Measurements from ENCODE around the gene TTC28. TPM values are rescaled to one million over a fixed set of nuclear protein-coding genes. Genes with fewer than 3 reads are reported as not detected.
"Not testable (repeated sequence)": the region's sequence is repeated elsewhere in the genome, so short reads cannot be mapped to it uniquely, and the experiment has no call there.

Gene TTC28
- total RNA-seq, 1 donor from 2014 or later, result 19.1 TPM

DNA sequence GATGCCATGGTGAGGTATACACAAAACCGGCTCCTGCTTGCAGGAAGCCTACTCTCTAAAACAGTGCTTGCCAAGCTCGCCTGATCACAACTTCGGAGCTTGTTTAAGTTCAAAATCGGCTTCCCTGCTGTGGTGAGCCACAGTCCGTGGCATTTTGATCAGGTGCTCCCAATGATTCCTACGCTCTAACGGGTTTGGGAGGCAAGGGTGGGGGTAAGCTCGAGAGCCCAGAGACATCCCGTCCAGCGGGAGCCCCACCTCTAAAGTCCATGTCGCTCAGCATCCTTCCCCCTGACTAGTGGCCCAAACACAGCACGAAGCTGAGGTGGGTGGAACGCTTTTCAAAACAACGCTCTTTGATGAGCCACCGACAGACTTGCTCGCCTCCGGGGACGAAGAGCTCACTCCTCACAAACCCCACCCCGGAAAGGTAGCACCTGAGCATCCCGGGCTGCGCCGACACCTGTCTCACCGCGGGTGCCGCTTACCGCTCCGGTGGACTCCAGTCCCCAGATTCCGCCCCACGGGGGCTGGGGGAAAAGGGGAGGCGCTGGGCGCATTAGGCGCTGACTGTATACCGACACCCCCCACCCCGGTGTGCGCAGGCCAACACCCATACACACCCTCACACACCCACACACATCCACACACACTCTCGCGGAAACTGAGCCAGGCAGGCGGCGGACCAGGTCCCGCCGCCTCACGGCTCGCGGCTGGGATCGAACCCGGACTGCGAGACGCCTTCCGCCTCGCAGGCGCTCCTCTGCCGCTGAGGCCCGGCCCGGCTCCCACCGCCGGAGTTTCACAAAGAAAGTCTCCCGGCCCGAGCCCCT lies 646 bp downstream of the TTC28 start:
- intact Hi-C loops (cut with DNase I); DNase-seq (ENCODE audit: low spot score): not testable (repeated sequence)

DNA sequence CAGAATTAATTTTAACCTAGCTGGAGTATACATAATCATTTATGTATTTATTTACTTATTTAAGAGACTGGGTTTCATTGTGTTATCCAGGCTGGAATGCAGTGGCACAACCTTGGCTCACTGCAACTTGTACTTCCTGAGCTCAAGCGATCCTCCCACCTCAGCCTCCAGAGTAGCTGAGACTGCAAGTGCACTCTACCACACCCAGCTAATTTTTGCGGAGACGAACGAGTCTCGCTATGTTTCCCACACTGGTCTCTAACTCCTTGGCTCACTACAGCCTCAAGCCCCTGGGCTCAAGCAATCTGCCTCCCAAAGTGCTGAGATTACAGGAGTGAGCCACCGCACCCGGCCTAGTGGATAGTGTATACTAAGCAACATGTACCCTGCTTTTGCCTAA lies 1.5 kb downstream of the TTC28 start:
- intact Hi-C loops (cut with DNase I); DNase-seq (ENCODE audit: low spot score): not testable (repeated sequence)

DNA sequence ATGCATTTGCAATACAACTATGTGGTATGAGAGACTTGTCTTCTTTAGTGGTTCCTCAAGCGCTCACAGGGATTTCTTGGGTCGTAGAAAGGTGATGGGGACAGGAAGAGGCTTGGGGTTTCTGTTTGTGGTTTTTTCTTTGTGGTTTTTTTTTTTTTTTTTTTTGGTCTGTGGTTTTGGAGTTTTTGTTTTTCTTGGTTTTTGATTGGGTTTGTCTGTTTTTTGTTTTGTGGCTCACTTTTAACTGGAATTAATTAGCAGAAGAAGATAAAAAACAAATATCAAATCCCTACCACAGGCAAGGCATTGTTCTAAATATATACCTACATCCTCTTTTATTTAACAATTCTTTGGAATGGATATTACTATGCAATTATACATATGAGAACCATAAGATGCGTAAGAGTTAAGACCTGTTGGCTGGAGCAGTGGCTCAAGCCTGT lies 5.5 kb downstream of the TTC28 start:
- intact Hi-C loops (cut with DNase I), result no loop called here
- DNase-seq (ENCODE audit: low spot score), result no peak

DNA sequence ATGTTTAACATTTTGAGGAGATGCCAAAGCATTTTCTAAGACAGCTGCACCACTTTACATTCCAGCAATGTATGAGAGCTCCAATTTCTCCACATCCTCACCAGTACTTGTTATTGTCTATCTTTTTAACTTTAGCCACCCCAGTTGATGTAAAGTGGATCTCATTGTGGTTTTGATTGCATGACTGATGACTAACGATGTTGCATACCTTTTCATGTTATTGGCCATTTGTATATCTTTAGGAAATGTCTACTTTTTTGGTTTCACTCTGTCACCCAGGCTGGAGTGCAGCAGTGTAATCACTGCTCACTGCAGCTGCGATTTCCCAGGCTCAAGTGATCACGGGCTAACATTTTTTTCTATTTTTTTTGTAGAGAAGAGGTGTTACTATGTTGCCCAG lies 8.9 kb downstream of the TTC28 start:
- DNase-seq (ENCODE audit: low spot score), result no peak
- intact Hi-C loops (cut with DNase I), result no loop called here

DNA sequence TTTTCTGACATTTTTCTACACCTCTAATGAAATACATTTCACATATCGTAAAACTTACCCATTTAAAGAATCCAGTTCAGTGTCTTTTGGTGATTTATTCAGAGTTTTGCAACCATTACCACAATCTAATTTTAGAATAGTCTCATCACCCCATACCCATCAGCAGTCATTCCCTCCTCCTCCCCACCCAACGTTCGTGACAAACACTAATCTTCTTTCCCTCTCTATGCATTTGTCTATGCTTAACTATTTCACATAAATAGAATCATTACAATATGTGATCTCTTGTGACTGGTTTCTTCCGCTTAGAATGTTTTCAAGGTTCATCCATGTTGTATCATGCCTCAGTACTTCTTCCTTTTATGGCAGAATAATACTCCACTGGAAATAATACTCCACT lies 9.5 kb downstream of the TTC28 start:
- intact Hi-C loops (cut with DNase I), result no loop called here

DNA sequence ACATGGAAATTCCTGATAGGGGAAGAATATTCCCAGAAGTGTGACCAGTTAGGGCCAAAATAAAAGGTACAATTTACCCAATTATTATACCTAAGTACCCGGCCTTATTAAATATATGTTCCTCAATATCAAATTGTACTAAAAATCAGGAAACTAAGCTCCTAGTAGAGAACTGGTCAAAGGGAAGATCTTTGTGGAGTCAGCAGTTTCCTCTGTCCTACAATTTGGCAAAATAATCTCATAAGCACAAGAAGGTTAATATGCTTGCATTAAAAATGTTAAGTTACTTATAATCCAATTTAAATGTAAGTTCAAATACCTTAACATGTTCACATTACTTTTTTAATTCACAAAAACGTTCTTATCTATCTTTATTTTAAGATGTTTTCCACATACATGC lies 10.3 kb downstream of the TTC28 start:
- DNase-seq (ENCODE audit: low spot score), result no peak
- intact Hi-C loops (cut with DNase I), result no loop called here

More for the DNA sequence above, 9.5 kb downstream of the TTC28 start:
- DNase-seq (ENCODE audit: low spot score), result no peak

DNA sequence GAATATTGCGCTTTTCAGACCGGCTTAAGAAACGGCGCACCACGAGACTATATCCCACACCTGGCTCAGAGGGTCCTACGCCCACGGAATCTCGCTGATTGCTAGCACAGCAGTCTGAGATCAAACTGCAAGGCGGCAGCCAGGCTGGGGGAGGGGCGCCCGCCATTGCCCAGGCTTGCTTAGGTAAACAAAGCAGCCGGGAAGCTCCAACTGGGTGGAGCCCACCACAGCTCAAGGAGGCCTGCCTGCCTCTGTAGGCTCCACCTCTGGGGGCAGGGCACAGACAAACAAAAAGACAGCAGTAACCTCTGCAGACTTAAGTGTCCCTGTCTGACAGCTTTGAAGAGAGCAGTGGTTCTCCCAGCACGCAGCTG lies 16.1 kb downstream of the TTC28 start:
- intact Hi-C loops (cut with DNase I), result not testable (repeated sequence)

DNA sequence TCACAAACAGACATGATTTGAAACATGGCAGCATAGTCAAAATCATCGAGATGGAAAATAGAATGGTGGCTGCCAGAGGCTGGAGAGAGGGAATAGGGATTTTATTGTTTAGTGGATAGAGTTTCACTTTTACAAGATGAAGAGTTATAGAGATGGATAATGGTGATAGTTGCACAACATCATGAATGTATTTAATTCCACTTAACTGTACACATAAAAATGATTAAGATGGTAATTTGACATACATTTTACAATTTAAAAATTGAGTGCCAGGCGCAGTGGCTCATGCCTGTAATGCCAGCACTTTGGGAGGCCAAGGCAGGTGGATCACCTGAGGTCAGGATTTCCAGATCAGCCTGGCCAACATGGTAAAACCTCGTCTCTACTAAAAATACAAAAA lies 21.2 kb downstream of the TTC28 start:
- no peak for DNase-seq (ENCODE audit: low spot score)
- intact Hi-C loops (cut with DNase I), result no loop called here

More for the DNA sequence above, 16.1 kb downstream of the TTC28 start:
- not testable (repeated sequence) for DNase-seq (ENCODE audit: low spot score)

DNA sequence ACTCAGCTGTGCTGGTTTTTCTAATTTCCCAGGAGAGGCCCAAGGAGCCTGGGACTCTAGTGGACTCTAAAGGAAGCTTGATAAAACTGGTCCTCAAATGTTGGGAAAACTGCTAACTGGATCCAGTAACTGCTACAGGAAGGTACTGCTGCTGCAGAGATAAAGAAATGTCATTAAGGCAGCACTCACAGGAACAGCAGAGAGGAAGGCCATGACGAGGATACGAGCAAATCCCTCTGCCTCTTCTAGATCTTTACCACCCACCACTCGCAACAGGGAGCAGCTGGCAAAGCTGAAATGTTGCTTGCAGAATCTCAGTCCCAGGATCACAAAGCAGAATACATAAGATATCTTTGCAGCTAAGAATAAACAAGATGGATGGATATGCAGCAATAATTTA lies 23.5 kb downstream of the TTC28 start:
- DNase-seq (ENCODE audit: low spot score), result no peak
- intact Hi-C loops (cut with DNase I), result no loop called here

DNA sequence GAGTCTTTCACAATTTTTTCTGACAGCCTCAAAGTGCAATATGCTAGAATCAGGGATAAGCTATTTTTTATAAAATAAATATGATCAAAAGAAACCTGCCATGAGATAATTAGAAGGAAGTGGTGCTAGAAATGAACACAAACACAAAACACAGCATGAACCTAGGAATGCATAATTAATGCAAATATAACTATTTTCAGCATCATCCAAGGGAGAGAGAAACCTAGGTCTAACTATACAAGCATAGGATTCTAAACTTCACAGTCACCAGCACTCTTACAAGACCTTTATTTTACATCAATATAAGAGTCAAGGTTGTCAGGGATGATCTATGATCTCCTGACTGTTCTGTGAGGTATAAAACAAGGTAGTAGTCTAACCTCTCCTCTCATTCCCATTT lies 29.2 kb downstream of the TTC28 start:
- intact Hi-C loops (cut with DNase I), result no loop called here
- DNase-seq (ENCODE audit: low spot score), result no peak

DNA sequence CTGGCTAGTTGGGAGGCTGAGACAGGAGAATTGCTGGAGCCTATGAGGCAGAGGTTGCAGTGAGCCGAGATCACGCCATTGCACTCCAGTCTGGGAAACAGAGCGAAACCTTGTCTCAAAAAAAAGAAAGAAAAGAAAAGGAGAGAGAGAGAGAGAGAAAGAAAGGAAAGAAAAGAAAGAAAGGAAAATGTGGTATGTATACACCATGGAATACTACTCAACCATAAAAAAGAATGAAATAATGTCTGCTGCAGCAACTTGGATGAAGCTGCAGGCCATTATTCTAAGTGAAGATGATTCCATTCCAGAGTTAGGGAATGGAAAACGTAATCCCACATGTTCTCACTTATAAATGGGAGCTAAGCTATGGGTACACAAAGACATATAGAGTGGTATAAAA lies 30.8 kb downstream of the TTC28 start:
- DNase-seq (ENCODE audit: low spot score), result no peak
- intact Hi-C loops (cut with DNase I), result no loop called here

DNA sequence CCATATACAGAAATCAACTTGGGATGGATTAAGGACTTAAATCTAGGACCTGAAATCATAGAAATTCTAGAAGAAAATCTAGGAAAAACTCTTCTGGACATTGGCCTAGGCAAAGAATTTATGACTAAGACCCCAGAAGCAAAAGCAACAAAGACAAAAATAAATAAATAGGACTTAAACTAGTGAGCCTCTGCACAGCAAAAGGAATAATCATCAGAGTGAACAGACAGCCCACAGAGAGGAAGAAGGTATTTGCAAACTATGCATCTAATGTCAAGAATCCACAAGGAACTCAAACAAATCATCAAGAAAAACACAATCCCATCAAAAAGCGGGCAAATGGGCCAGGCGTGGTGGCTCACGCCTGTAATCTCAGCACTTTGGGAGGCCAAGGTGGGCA lies 32.4 kb downstream of the TTC28 start:
- intact Hi-C loops (cut with DNase I), result no loop called here
- no peak for DNase-seq (ENCODE audit: low spot score)

DNA sequence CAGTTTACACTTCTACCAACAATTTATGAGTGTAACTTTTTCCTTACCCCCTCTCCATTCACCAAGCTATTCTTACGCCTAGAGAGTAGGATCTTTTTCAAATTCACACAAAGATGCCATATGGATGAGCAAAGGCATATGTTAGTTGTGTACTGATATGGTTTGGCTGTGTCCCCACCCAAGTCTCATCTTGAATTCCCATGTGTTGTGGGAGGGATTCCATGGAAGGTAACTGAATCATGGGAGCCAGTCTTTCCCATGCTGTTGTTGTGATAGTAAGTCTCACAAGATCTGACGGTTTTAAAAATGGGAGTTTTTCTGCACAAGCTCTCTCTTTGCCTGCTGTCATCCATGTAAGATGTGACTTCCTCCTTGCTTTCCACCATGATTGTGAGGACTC lies 40.3 kb downstream of the TTC28 start:
- intact Hi-C loops (cut with DNase I), result no loop called here
- no peak for DNase-seq (ENCODE audit: low spot score)

DNA sequence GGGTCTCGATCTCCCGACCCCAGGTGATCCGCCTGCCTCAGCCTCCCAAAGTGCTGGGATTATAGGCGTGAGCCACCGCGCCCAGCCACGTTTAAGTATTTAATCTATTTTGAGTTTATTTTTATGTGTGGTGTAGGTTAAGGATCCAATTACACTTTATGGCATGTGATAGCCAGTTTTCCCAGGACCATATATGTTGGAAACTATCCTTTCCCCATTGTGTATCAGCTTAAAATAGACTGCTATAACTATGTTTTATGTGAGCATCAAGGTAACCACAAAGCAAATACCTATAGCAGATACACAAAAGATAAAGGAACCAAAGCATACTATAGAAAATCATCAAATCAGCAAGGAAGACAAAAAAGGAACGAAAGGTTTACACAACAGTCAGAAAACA lies 42.4 kb downstream of the TTC28 start:
- intact Hi-C loops (cut with DNase I), result no loop called here
- no peak for DNase-seq (ENCODE audit: low spot score)

DNA sequence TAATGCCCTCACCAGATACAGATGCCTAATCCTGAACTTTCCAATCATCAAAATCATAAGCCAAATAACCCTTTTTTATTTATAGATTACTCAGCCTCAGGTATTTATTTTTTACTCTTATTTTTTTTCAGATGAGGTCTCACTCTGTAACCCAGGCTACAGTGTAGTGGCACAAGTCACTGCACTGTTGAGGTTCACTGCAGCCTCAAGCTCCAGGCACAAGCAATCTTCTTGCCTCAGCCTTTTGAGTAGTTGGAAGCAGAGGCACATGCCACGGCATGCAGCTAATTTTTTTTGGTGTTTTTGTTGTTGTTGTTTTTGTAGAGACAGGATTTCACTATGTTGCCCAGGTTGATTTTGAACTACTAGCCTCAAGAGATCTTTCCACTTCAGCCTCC lies 49.5 kb downstream of the TTC28 start:
- DNase-seq (ENCODE audit: low spot score), result no peak
- intact Hi-C loops (cut with DNase I), result no loop called here

DNA sequence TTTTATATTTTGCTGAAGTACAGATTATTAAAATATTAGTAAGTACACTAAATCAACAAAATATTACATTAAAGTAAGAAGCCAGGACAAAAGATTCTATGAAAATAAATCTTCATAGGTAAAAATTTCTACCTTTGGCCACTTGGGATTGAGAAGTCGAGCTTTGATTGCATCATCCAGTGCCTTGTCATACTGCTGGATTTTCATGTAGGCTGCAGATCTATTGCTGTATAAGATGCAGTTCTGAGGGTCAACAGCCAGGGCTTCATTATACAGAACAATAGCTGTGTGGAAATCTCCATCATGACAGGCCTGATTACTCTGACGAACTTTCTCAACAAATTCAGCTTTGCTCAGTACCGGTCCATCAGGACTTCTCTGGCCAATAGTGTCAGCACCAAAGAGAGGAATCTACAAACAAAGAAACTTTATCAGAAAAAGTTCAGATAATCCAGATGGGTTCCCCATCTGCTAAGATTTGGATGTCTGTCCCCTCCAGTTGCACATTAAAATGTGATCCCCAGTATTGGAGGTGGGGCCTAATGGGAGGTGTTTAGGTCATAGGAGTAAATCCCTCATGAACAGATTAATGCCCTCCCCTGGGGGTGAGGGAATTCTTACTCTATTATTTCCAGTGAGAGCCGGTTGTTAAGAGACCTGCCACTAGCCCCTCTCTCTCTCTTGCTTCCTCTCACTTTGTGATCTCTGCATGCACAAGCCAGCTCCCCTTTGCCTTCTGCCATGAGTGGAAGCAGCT lies 50.0 kb downstream of the TTC28 start:
- intact Hi-C loops (cut with DNase I), result no loop called here
- DNase-seq (ENCODE audit: low spot score), result no peak

DNA sequence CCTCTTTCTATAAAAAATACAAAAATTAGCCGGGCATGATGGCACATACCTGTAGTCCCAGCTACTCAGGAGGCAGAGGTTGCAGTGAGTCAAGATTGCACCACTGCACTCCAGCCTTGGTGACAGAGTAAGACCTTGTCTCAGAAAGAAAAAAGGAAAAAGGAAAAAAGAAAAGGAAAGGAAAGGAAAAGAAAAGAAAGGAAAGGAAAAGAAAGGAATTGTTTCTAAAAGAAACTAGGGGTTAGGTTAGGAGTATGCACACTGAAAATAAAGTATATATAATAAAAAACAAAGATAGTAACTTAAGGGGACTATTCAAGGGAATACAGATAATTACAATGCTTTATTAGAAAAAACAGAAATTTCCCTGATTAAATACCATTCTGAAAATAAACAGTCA lies 50.9 kb downstream of the TTC28 start:
- DNase-seq (ENCODE audit: low spot score), result no peak
- intact Hi-C loops (cut with DNase I), result no loop called here

DNA sequence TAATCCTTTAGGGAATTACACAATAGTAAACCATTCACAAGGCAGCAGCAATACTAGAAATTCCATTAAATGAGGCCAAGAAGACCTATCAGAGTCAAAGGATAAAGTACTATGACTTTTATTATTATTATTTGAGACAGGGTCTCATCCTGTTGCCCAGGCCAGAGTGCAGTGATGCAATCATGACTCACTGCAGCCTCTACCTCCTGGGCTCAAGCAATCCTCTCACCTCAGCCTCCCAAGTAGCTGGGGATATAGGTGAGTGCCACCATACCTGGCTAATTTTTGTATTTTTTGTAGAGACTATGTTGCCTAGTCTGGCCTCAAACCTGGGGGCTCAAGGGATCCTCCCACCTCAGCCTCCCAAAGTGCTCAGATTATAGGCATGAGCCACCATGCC lies 51.8 kb downstream of the TTC28 start:
- intact Hi-C loops (cut with DNase I), result no loop called here
- no peak for DNase-seq (ENCODE audit: low spot score)

DNA sequence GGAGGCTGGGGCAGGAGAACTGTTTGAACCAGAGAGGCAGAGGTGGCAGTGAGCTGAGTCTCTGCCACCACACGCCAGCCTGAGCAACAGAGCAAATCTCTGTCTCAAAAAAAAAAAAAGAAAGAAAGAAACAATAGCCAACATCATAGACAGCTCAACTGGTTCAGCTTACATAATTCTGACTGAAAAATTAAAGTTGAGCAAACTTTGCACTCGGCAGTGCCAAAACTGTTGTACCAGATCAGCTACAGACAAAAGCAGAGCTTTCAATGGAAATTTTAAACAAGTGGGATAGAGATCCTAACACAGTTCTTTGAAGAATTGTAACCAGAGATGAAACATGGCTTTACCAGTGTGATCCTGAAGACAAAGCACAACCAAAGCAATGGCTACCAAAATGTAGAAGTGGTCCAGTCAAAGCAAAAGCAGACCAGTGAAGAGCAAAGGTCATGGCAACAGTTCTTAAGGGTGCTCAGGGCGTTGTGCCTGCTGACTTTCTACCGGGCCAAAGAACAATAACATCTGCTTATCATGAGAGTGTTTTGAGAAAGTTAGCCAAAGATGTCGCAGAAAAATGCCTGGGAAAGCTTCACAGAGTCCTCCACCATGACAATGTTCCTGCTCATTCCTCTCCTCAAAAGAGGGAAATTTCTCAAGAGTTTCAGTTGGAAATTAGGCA lies 59.3 kb downstream of the TTC28 start:
- DNase-seq (ENCODE audit: low spot score), result no peak
- intact Hi-C loops (cut with DNase I), result no loop called here

DNA sequence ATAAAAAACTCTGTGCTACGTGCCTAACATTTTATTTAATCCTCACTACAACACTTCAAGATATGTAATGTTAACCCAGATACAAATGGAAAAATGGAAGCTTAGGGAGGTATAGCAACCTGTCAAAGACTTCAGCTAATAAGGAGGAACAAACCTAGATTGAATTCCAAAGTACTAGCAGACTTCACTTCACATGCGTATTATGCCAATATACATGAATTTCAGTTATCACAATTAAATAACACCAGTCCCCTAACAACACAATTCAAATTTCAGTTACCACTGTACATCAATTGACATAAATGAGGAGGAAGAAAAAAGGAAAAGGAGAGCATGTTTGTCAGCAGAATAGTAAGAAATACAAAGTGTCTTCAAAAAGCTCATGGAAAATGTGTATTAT lies 60.4 kb downstream of the TTC28 start:
- intact Hi-C loops (cut with DNase I), result no loop called here
- no peak for DNase-seq (ENCODE audit: low spot score)

DNA sequence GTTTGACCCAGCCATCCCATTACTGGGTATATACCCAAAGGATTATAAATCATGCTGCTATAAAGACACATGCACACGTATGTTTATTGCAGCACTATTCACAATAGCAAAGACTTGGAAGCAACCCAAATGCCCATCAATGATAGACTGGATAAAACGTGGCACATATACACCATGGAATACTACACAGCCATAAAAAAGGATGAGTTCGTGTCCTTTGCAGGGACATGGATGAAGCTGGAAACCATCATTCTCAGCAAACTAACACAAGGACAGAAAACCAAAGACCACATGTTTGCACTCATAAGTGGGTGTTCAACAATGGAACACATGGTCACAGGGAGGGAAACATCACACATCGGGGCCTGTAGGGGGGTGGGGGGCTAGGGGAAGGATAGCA lies 64.2 kb downstream of the TTC28 start:
- intact Hi-C loops (cut with DNase I); DNase-seq (ENCODE audit: low spot score): not testable (repeated sequence)

Data from cardiac septum (tissue), 1 donor.